Mononuclear cell (primary cell): ENCODE results near the gene PCDHGB6. TPM values are rescaled to one million over a fixed set of nuclear protein-coding genes. Genes with fewer than 3 reads are reported as not detected.

Experiments used
- total RNA-seq: library from RNA; depleted of rRNA; stranded (reverse); fragments of >200 nt; gene quantifications from one replicate; pipeline ENCODE4 v1.2.3, GENCODE V29; 2012

Gene PCDHGB6
- total RNA-seq, 1 donor: 0.63 TPM

Other genes with a start within 250 kb of the PCDHGB6 start
- under 0.01 TPM for gene PCDHB7, start 235.4 kb upstream of the PCDHGB6 start, total RNA-seq
- gene PCDHB8, start 230.2 kb upstream of the PCDHGB6 start, total RNA-seq: not detected
- gene PCDHB16, start 225.6 kb upstream of the PCDHGB6 start, total RNA-seq: not detected
- gene PCDHB9, start 220.9 kb upstream of the PCDHGB6 start, total RNA-seq: 0.31 TPM
- not detected for gene PCDHB10, start 215.7 kb upstream of the PCDHGB6 start, total RNA-seq
- gene PCDHB11, start 208.4 kb upstream of the PCDHGB6 start, total RNA-seq: not detected
- gene PCDHB12, start 199.3 kb upstream of the PCDHGB6 start, total RNA-seq: not detected
- not detected for gene PCDHB13, start 194.1 kb upstream of the PCDHGB6 start, total RNA-seq
- not detected for gene PCDHB14, start 184.7 kb upstream of the PCDHGB6 start, total RNA-seq
- not detected for gene PCDHB15, start 162.6 kb upstream of the PCDHGB6 start, total RNA-seq
- gene SLC25A2, start 104.0 kb upstream of the PCDHGB6 start, total RNA-seq: 0.73 TPM
- 76.5 TPM for gene TAF7, start 87.2 kb upstream of the PCDHGB6 start, total RNA-seq
- not detected for gene PCDHGA1, start 77.5 kb upstream of the PCDHGB6 start, total RNA-seq
- gene PCDHGA2, start 69.3 kb upstream of the PCDHGB6 start, total RNA-seq: not detected
- gene PCDHGA3, start 64.2 kb upstream of the PCDHGB6 start, total RNA-seq: 0.10 TPM
- not detected for gene PCDHGB1, start 57.9 kb upstream of the PCDHGB6 start, total RNA-seq
- gene PCDHGA4, start 53.0 kb upstream of the PCDHGB6 start, total RNA-seq: 0.21 TPM
- gene PCDHGB2, start 48.0 kb upstream of the PCDHGB6 start, total RNA-seq: 0.63 TPM
- gene PCDHGA5, start 43.9 kb upstream of the PCDHGB6 start, total RNA-seq: 0.21 TPM
- gene PCDHGB3, start 37.8 kb upstream of the PCDHGB6 start, total RNA-seq: 0.63 TPM
- gene PCDHGA6, start 34.1 kb upstream of the PCDHGB6 start, total RNA-seq: 0.10 TPM
- 0.42 TPM for gene PCDHGA7, start 25.3 kb upstream of the PCDHGB6 start, total RNA-seq
- 0.31 TPM for gene PCDHGB4, start 20.3 kb upstream of the PCDHGB6 start, total RNA-seq
- gene PCDHGA8, start 15.4 kb upstream of the PCDHGB6 start, total RNA-seq: 0.10 TPM
- 0.84 TPM for gene PCDHGB5, start 10.1 kb upstream of the PCDHGB6 start, total RNA-seq
- gene PCDHGA9, start 5.2 kb upstream of the PCDHGB6 start, total RNA-seq: 0.42 TPM
- 0.52 TPM for gene PCDHGA10, start 5.0 kb downstream of the PCDHGB6 start, total RNA-seq
- gene PCDHGB7, start 9.7 kb downstream of the PCDHGB6 start, total RNA-seq: 0.31 TPM
- gene PCDHGA11, start 13.0 kb downstream of the PCDHGB6 start, total RNA-seq: 0.21 TPM
- gene PCDHGA12, start 22.5 kb downstream of the PCDHGB6 start, total RNA-seq: 0.10 TPM
- 0.42 TPM for gene PCDHGC3, start 67.9 kb downstream of the PCDHGB6 start, total RNA-seq
- 0.10 TPM for gene PCDHGC4, start 77.0 kb downstream of the PCDHGB6 start, total RNA-seq
- gene PCDHGC5, start 81.1 kb downstream of the PCDHGB6 start, total RNA-seq: not detected
- gene DIAPH1, start 211.0 kb downstream of the PCDHGB6 start, total RNA-seq: 81.9 TPM
- 30.5 TPM for gene HDAC3, start 228.8 kb downstream of the PCDHGB6 start, total RNA-seq
- 6.6 TPM for gene RELL2, start 229.0 kb downstream of the PCDHGB6 start, total RNA-seq
- 41.1 TPM for gene FCHSD1, start 243.4 kb downstream of the PCDHGB6 start, total RNA-seq